SK-N-MC (cell line): ENCODE results near the gene ABCF2.

Experiments used
- EZH2 ChIP-seq: fragments of 200-600 bp; sonication (generic); IDR thresholded peaks from one replicate; pipeline ENCODE4 v1.6.1; 2017; ENCODE audit warnings: antibody characterized with exemption
- POLR2AphosphoS5 ChIP-seq: IDR thresholded peaks from 2 replicates; pipeline ENCODE4 v1.6.1; 2012; ENCODE audit warnings: mild to moderate bottlenecking, low read depth, low read length, borderline replicate concordance

DNA sequence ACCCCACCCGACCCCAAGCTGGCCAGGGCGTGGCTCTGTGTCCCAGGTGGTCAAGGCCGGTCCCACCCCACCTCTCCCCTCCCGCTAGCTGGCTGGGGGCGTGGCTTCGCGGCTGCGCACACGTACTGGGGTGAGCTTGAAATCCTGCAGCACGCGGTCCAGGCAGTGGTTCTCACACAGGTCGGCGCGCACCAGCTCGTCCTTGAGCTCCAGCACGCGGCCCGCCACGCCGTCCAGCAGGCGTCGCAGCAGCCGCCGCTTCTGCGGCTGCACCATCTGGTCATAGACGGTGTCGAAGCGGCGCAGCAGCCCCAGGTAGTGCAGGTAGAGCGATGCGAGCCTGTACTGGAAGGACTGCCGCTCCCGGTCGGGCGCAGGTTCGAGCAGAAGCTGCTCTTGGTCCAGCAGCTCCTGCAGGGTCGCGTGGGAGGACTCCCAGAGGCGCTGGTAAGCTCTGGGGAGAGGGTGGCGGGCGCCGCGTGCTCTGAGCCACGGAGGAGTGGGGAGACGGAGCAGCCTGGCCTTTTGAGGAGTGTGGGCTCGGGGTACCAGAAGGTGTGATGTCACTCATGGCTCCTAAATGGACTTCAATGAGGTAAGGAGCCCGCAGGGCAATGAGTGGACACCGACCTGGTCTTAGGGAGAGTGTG is 22.5 kb downstream of the ABCF2 start:
- no peak for TF ChIP-seq EZH2
- TF ChIP-seq POLR2AphosphoS5 = no peak
